PC-9 (cell line): ENCODE measurements around the gene ENGASE. TPM values are rescaled to one million over a fixed set of nuclear protein-coding genes. Genes with fewer than 3 reads are reported as not detected.

ENCODE experiments used
- BruUV-seq: library from RNA; stranded (reverse); fragments of 400-500 nt; replicated peaks from 2 replicates; lab custom pipeline; 2021; lab: Mats Ljungman, UMichigan
- CTCF ChIA-PET: fragments of 300-600 bp; sonication (Branson Sonifier 250); formaldehyde crosslinking; loops from one replicate; lab custom pipeline; 2022; ENCODE audit warnings: antibody characterized with exemption; lab: Charles Lee
- POLR2A ChIA-PET: fragments of 300-600 bp; sonication (Branson Sonifier 250); formaldehyde crosslinking; loops from one replicate; lab custom pipeline; 2022; ENCODE audit warnings: antibody characterized with exemption; ENCODE audit not compliant: unreplicated experiment; lab: Charles Lee
- DNase-seq, 2 experiments: peaks; one replicate each; pipeline versions ENCODE4 v3.0.0 to v3.0.0-alpha.2; 2015 to 2022; ENCODE audit warnings: mixed read lengths in 1 of 2
- H2AFZ ChIP-seq: fragments of 200-600 bp; sonication (generic); 2 replicates; pipeline ENCODE4 v1.8.1; 2017; ENCODE audit warnings: antibody characterized with exemption
- H3F3A ChIP-seq: fragments of 200-600 bp; sonication (generic); 2 replicates; pipeline ENCODE4 v1.8.1; 2017; ENCODE audit warnings: antibody characterized with exemption, mild to moderate bottlenecking, low read depth; ENCODE audit not compliant: insufficient read depth
- H3K27ac ChIP-seq: fragments of 200-600 bp; sonication (generic); 2 replicates; pipeline ENCODE4 v1.6.1; 2016; ENCODE audit warnings: mixed run types
- H3K27me3 ChIP-seq: fragments of 200-600 bp; sonication (generic); 2 replicates; pipeline ENCODE4 v1.6.1; 2016; ENCODE audit warnings: low read depth, mixed run types; ENCODE audit not compliant: insufficient read depth
- H3K36me3 ChIP-seq: fragments of 200-600 bp; sonication (generic); 2 replicates; pipeline ENCODE4 v1.6.1; 2016; ENCODE audit warnings: low read depth, mixed run types
- H3K4me1 ChIP-seq: fragments of 200-600 bp; sonication (generic); replicated peaks from 2 replicates; pipeline ENCODE4 v1.6.1; 2016; ENCODE audit warnings: mixed run types; ENCODE audit not compliant: insufficient read depth
- H3K4me2 ChIP-seq: fragments of 200-600 bp; sonication (generic); 2 replicates; pipeline ENCODE4 v1.6.1; 2017; ENCODE audit warnings: mixed run types
- H3K4me3 ChIP-seq: fragments of 200-600 bp; sonication (generic); 2 replicates; pipeline ENCODE4 v1.6.1; 2016; ENCODE audit warnings: mixed run types
- H3K79me2 ChIP-seq: fragments of 200-600 bp; sonication (generic); 2 replicates; pipeline ENCODE4 v1.6.1; 2017; ENCODE audit warnings: low read depth, mixed run types
- H3K9me2 ChIP-seq: fragments of 200-600 bp; sonication (generic); 2 replicates; pipeline ENCODE4 v1.8.1; 2017; ENCODE audit warnings: mild to moderate bottlenecking; ENCODE audit not compliant: insufficient read depth
- H3K9me3 ChIP-seq: fragments of 200-600 bp; sonication (generic); 2 replicates; pipeline ENCODE4 v1.8.1; 2016; ENCODE audit warnings: low read depth; ENCODE audit not compliant: insufficient read depth
- H4K20me1 ChIP-seq: fragments of 200-600 bp; sonication (generic); 2 replicates; pipeline ENCODE4 v1.8.1; 2017; ENCODE audit not compliant: insufficient read depth
- CTCF ChIP-seq: fragments of 200-600 bp; sonication (generic); conservative IDR thresholded peaks from 2 replicates; pipeline ENCODE4 v1.6.1; 2017; ENCODE audit warnings: mixed run types, antibody characterized with exemption, mild to moderate bottlenecking, moderate library complexity
- EZH2 ChIP-seq: fragments of 200-600 bp; sonication (generic); IDR thresholded peaks from 2 replicates; pipeline ENCODE4 v1.8.0; 2017; ENCODE audit warnings: antibody characterized with exemption, low read depth
- intact Hi-C: fragments of 100-400 bp; cut with micrococcal nuclease; formaldehyde crosslinking; loops from one replicate; pipeline ENCODE4 v1.10.0; 2022; ENCODE audit not compliant: unreplicated experiment
- total RNA-seq: library from RNA; stranded (reverse); gene quantifications from 2 replicates; pipeline ENCODE4 v1.2.3, GENCODE V29; 2021

ENGASE gene
- total RNA-seq, 1 experiment from 2014 or later = 15.7 TPM

GRCh38 chr17:79130536-79131273 is 56.1 kb downstream of the ENGASE start:
- H3K4me3 ChIP-seq = no peak overlapping the region
- H3K36me3 ChIP-seq = no peaks in the 10 kb centered on the region
- BruUV-seq = no TSS peak
- ChIA-PET CTCF (no interaction called here), POLR2A (no interaction called here)
- no peak overlapping the region for H3K4me2 ChIP-seq
- intact Hi-C loops = no loop called here
- no peak overlapping the region for H2AFZ ChIP-seq
- no peaks in the 10 kb centered on the region for H3K9me3 ChIP-seq
- no peaks in the 10 kb centered on the region for H3K4me1 ChIP-seq
- DNase-seq = no peak
- no peaks in the 10 kb centered on the region for H3F3A ChIP-seq
- no peak for TF ChIP-seq EZH2
- no peak for TF ChIP-seq CTCF
- no peaks in the 10 kb centered on the region for H4K20me1 ChIP-seq
- no peaks in the 10 kb centered on the region for H3K9me2 ChIP-seq
- H3K27me3 ChIP-seq = peaks cover 98% of the 10 kb centered on the region
- no peaks in the 10 kb centered on the region for H3K79me2 ChIP-seq
- H3K27ac ChIP-seq = no peak overlapping the region

DNA sequence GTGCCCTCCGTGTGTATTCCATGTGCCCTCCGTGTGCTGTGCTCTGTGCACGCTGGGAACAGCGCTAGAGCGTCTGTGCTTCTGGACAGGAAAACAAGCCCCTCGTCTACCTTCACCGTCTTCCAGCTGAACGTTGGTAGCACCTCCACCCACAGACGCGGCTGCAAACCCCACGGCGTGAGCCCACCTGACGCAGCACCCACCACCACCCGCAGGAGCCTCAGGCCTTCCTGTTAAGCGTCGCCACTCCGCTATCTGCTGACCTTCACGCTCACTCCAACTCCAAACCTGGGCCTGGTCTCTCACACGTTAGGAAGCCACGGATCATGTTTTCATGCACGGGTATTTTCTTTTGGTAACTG is 56.6 kb downstream of the ENGASE start:
- H3K9me2 ChIP-seq = no peaks in the 10 kb centered on the region
- CTCF ChIA-PET = no interaction called here
- no peaks in the 10 kb centered on the region for H3K4me1 ChIP-seq
- H2AFZ ChIP-seq = no peak overlapping the region
- TF ChIP-seq CTCF = no peak
- TF ChIP-seq EZH2 = no peak
- intact Hi-C loops = no loop called here
- DNase-seq = no peak
- no peaks in the 10 kb centered on the region for H3K36me3 ChIP-seq
- no peak overlapping the region for H3K4me2 ChIP-seq
- no peak overlapping the region for H3K4me3 ChIP-seq
- H3K27ac ChIP-seq = no peak overlapping the region
- H3K9me3 ChIP-seq = no peaks in the 10 kb centered on the region
- no TSS peak for BruUV-seq
- POLR2A ChIA-PET = no interaction called here
- H3F3A ChIP-seq = no peaks in the 10 kb centered on the region
- peaks cover 98% of the 10 kb centered on the region for H3K27me3 ChIP-seq
- H3K79me2 ChIP-seq = no peaks in the 10 kb centered on the region
- H4K20me1 ChIP-seq = no peaks in the 10 kb centered on the region

GRCh38 chr17:79131701-79132100 is 57.1 kb downstream of the ENGASE start:
- DNase-seq = no peak
- intact Hi-C loops = no loop called here
- H3K9me2 ChIP-seq = no peaks in the 10 kb centered on the region
- no TSS peak for BruUV-seq
- no peak overlapping the region for H3K4me2 ChIP-seq
- H3K27ac ChIP-seq = no peak overlapping the region
- no peak overlapping the region for H3K4me3 ChIP-seq
- no peak overlapping the region for H2AFZ ChIP-seq
- CTCF ChIA-PET = no interaction called here
- no peaks in the 10 kb centered on the region for H3F3A ChIP-seq
- H3K27me3 ChIP-seq = peaks cover 98% of the 10 kb centered on the region
- TF ChIP-seq CTCF (no peak), EZH2 (no peak)
- no peaks in the 10 kb centered on the region for H4K20me1 ChIP-seq
- POLR2A ChIA-PET = no interaction called here
- H3K36me3 ChIP-seq = no peaks in the 10 kb centered on the region
- no peaks in the 10 kb centered on the region for H3K4me1 ChIP-seq
- H3K79me2 ChIP-seq = no peaks in the 10 kb centered on the region
- no peaks in the 10 kb centered on the region for H3K9me3 ChIP-seq
